ENCODE measurements around the gene NOTUM. TPM values are rescaled to one million over a fixed set of nuclear protein-coding genes. Genes with fewer than 3 reads are reported as not detected.

The NOTUM gene
- total RNA-seq, 1 experiment from 2014 or later = not detected

DNA sequence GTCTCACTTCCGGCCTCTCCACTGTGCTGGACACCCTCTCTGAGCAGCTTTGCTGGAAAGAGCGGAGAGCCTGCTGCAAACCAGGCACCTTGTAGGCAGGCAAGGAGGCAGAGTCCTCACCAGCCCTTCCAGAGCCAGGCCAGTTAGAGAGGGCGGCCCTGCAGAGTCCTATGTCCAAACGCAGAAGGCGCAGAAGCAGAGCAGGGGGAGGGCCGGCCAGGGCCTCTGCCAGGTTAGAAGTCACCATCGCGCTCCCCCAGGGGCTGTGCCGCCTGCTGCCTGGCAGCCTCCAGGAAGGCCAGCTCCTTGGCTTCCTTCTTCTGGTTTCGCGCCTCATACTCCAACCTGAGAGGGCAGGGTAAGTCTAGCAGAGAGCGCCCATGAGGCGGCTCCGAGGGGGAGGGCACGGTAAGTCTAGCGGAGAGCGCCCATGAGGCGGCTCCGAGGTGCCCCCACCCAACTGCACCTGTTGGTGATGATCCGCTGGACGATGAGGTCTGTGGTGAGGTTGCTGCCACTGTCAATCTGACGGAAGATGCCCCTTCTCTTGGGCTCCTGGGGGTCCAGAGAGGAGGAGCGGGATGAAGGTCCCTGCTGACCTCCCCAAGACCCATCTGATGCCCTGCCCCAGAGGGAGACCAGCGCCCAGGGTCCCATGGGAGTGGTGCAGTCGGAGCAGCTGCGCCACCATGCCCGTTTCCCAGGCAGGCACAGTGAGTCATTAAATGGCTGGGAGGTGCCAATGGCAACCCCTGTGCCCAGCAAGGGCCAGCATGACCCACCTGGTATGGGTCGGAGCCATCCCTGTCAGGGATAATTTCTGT is 56.2 kb downstream of the NOTUM start:
- peaks cover 16% of the 10 kb centered on the region for H3K27me3 Mint-ChIP-seq (ENCODE audit: unreplicated experiment)
- no peak overlapping the region for H3K27ac Mint-ChIP-seq (ENCODE audit: unreplicated experiment)
- no TSS peak for BruUV-seq (replicated peaks)
- TF ChIP-seq, protein P1, sequence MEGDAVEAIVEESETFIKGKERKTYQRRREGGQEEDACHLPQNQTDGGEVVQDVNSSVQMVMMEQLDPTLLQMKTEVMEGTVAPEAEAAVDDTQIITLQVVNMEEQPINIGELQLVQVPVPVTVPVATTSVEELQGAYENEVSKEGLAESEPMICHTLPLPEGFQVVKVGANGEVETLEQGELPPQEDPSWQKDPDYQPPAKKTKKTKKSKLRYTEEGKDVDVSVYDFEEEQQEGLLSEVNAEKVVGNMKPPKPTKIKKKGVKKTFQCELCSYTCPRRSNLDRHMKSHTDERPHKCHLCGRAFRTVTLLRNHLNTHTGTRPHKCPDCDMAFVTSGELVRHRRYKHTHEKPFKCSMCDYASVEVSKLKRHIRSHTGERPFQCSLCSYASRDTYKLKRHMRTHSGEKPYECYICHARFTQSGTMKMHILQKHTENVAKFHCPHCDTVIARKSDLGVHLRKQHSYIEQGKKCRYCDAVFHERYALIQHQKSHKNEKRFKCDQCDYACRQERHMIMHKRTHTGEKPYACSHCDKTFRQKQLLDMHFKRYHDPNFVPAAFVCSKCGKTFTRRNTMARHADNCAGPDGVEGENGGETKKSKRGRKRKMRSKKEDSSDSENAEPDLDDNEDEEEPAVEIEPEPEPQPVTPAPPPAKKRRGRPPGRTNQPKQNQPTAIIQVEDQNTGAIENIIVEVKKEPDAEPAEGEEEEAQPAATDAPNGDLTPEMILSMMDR (IDR thresholded peaks at IDR 0.05; ENCODE audit: unreplicated experiment) = no peak
- peaks cover 45% of the 10 kb centered on the region for H3K36me3 Mint-ChIP-seq (ENCODE audit: insufficient read depth, unreplicated experiment)
- intact Hi-C loops (cut with micrococcal nuclease; ENCODE audit: unreplicated experiment) = no loop called here
- CTCF ChIA-PET = no interaction called here
- H3K9me3 Mint-ChIP-seq (ENCODE audit: low read depth, unreplicated experiment) = no peaks in the 10 kb centered on the region
- peaks cover 3% of the 10 kb centered on the region for H3K4me1 Mint-ChIP-seq (ENCODE audit: low read depth, unreplicated experiment)
- no peak overlapping the region for H3K4me3 Mint-ChIP-seq (ENCODE audit: low read depth, unreplicated experiment)
- no peak for DNase-seq

DNA sequence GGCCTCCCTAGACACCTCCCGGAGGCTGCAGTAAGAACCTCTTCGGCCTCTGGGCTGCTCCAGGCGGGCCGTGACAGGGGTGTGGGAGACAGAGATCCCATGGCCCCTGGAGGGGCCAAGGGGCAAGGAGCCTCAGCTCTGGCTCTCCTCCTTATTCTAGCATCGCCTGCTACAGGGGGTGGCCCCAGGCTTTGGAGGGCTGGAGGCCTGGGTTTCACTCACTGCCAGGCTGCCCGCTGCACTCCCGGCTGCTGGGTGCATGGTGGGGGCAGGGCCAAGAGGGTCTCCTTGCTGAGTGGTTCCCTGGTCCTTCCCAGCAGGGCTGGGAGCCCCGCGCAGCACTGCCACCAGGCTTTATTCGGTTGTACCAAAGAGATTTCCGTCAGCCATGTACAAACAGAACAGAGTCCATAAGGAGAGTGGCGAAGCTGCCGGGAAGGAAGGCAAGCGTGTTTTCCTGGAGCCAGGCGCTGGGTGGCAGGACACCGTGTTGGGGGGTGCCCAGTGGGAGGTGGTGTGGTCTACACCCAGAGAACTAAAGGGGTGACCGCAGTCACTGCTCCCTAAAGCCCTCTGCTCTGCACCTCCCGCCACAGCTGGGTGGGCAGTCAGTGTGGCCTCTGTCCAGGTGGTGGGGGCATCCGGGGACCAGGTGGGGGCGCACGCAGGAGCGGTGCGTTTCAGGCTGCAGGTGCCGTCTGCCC is 56.9 kb downstream of the NOTUM start:
- Mint-ChIP-seq H3K27me3 (ENCODE audit: unreplicated experiment) (peaks cover 16% of the 10 kb centered on the region), H3K27ac (ENCODE audit: unreplicated experiment) (no peak overlapping the region), H3K4me1 (ENCODE audit: low read depth, unreplicated experiment) (no peaks in the 10 kb centered on the region), H3K36me3 (ENCODE audit: insufficient read depth, unreplicated experiment) (peaks cover 46% of the 10 kb centered on the region), H3K9me3 (ENCODE audit: low read depth, unreplicated experiment) (no peaks in the 10 kb centered on the region), H3K4me3 (ENCODE audit: low read depth, unreplicated experiment) (no peak overlapping the region)
- BruUV-seq (replicated peaks) = TSS peak; percentile 13
- TF ChIP-seq, protein P1 (IDR thresholded peaks at IDR 0.05; ENCODE audit: unreplicated experiment) = no peak
- DNase-seq = no peak
- CTCF ChIA-PET = no interaction called here
- intact Hi-C loops (cut with micrococcal nuclease; ENCODE audit: unreplicated experiment) = no loop called here

DNA sequence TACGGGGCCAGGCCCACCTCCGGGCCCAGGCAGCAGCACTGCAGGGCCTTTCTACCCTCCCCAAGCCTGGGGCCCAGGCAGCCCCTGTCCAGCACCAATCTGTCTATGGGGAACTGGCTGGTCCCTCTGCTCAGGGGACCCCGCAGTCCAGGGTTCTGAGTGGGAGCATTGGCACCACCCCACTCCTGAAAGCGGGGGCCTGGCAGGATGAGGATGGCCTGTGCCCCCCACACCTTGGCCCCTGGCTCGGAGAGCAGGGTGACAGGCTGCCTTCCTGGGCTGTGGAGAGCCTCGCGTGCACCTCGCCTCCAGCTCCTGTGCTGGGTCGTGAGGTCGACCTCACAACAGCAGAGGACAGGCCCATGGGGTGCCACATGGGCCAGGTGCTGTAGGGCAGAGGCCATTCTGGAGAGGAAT is 57.6 kb downstream of the NOTUM start:
- no peak overlapping the region for H3K27ac Mint-ChIP-seq (ENCODE audit: unreplicated experiment)
- no peak overlapping the region for H3K4me3 Mint-ChIP-seq (ENCODE audit: low read depth, unreplicated experiment)
- intact Hi-C loops (cut with micrococcal nuclease; ENCODE audit: unreplicated experiment) = no loop called here
- H3K27me3 Mint-ChIP-seq (ENCODE audit: unreplicated experiment) = peaks cover 16% of the 10 kb centered on the region
- peaks cover 41% of the 10 kb centered on the region for H3K36me3 Mint-ChIP-seq (ENCODE audit: insufficient read depth, unreplicated experiment)
- H3K4me1 Mint-ChIP-seq (ENCODE audit: low read depth, unreplicated experiment) = no peaks in the 10 kb centered on the region
- no peak for DNase-seq
- TF ChIP-seq, protein P1 (IDR thresholded peaks at IDR 0.05; ENCODE audit: unreplicated experiment) = no peak
- no peaks in the 10 kb centered on the region for H3K9me3 Mint-ChIP-seq (ENCODE audit: low read depth, unreplicated experiment)
- CTCF ChIA-PET = no interaction called here
- no TSS peak for BruUV-seq (replicated peaks)

DNA sequence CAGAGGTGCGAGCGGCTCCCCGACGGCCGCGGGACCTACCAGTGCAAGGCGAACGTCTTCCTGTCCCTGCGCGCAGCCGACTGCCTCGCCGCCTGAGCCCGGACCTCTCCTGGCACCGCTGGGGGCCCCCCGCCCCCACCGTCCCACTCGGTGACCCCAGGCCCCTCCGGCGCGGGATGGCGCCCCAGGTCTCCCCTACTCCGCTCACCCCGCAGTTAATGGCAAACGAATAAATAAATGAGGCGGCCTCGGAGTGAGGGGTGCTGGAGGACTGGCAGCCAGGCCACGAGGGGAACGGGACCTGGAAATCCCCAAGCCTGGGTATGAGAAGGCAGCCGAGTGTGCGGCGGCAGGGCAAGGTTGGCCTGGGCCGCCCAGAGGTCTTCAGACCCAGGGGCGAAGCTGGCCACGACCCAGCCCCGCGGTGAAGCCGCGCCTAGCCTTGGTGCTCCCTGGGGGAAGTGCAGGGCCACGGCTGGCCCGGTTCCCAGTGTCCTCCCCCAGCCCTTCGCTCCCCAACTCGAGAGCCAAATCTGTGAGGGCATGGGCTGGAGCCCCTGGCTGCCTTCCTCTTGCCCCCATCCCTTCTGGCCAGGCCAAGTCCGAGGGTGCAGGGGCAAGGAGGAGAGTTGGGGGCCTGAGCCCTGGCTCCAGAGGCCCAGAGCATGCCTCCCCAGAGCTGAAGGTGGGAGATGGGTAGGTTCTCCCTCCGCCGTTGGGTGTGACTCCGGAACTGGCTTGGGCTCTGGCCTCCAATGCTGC is 58.2 kb downstream of the NOTUM start:
- TF ChIP-seq, protein P1 (IDR thresholded peaks at IDR 0.05; ENCODE audit: unreplicated experiment) = no peak
- peak; percentile 29 for DNase-seq
- Mint-ChIP-seq H3K4me1 (ENCODE audit: low read depth, unreplicated experiment) (no peaks in the 10 kb centered on the region), H3K36me3 (ENCODE audit: insufficient read depth, unreplicated experiment) (peaks cover 41% of the 10 kb centered on the region), H3K9me3 (ENCODE audit: low read depth, unreplicated experiment) (no peaks in the 10 kb centered on the region), H3K27ac (ENCODE audit: unreplicated experiment) (no peak overlapping the region), H3K4me3 (ENCODE audit: low read depth, unreplicated experiment) (peak overlapping the region; percentile 30), H3K27me3 (ENCODE audit: unreplicated experiment) (peaks cover 16% of the 10 kb centered on the region)
- CTCF ChIA-PET = no interaction called here
- intact Hi-C loops (cut with micrococcal nuclease; ENCODE audit: unreplicated experiment) = no loop called here
- BruUV-seq (replicated peaks) = no TSS peak

Other genes with a start within 250 kb of the NOTUM start
- gene SLC25A10, start 248.9 kb downstream of the NOTUM start, total RNA-seq (2022) = 66.5 and 72.3 TPM in 2 replicates
- 0.78 TPM in 1 of 2 replicates, not detected in the other for gene GCGR, start 157.0 kb downstream of the NOTUM start, total RNA-seq (2022)
- gene MCRIP1, start 127.9 kb downstream of the NOTUM start, total RNA-seq (2022) = 37.3 and 38.5 TPM in 2 replicates
- gene PPP1R27, start 126.1 kb downstream of the NOTUM start, total RNA-seq (2022) = not detected in 2 replicates
- gene P4HB, start 100.7 kb downstream of the NOTUM start, total RNA-seq (2022) = 750 and 777 TPM in 2 replicates
- gene ARHGDIA, start 89.8 kb downstream of the NOTUM start, total RNA-seq (2022) = 273 and 288 TPM in 2 replicates
- gene ALYREF, start 69.6 kb downstream of the NOTUM start, total RNA-seq (2022) = 118 and 122 TPM in 2 replicates
- gene ANAPC11, start 69.5 kb downstream of the NOTUM start, total RNA-seq (2022) = 110 and 113 TPM in 2 replicates
- gene NPB, start 58.9 kb downstream of the NOTUM start, total RNA-seq (2022) = 0.27 and 0.47 TPM in 2 replicates
- 58.4 and 60.9 TPM in 2 replicates for gene PCYT2, start 49.8 kb downstream of the NOTUM start, total RNA-seq (2022)
- 50.3 and 56.0 TPM in 2 replicates for gene SIRT7, start 43.0 kb downstream of the NOTUM start, total RNA-seq (2022)
- 36.1 and 37.9 TPM in 2 replicates for gene MAFG, start 33.5 kb downstream of the NOTUM start, total RNA-seq (2022)
- 102 and 105 TPM in 2 replicates for gene PYCR1, start 23.9 kb downstream of the NOTUM start, total RNA-seq (2022)
- gene MYADML2, start 14.0 kb downstream of the NOTUM start, total RNA-seq (2022) = not detected in 2 replicates
- gene ASPSCR1, start 16.4 kb upstream of the NOTUM start, total RNA-seq (2022) = 37.7 and 43.5 TPM in 2 replicates
- 84.4 and 86.9 TPM in 2 replicates for gene CENPX, start 61.7 kb upstream of the NOTUM start, total RNA-seq (2022)
- gene LRRC45, start 62.1 kb upstream of the NOTUM start, total RNA-seq (2022) = 31.2 and 32.6 TPM in 2 replicates
- 8.0 and 9.3 TPM in 2 replicates for gene RAC3, start 70.5 kb upstream of the NOTUM start, total RNA-seq (2022)
- 87.8 and 95.3 TPM in 2 replicates for gene DCXR, start 76.5 kb upstream of the NOTUM start, total RNA-seq (2022)
- 26.4 and 33.5 TPM in 2 replicates for gene RFNG, start 90.6 kb upstream of the NOTUM start, total RNA-seq (2022)
- 114 and 115 TPM in 2 replicates for gene GPS1, start 90.7 kb upstream of the NOTUM start, total RNA-seq (2022)
- 132 and 146 TPM in 2 replicates for gene DUS1L, start 104.6 kb upstream of the NOTUM start, total RNA-seq (2022)
- 346 and 372 TPM in 2 replicates for gene FASN, start 137.0 kb upstream of the NOTUM start, total RNA-seq (2022)